Measurements from ENCODE around the gene PRKN.

Gene PRKN

DNA sequence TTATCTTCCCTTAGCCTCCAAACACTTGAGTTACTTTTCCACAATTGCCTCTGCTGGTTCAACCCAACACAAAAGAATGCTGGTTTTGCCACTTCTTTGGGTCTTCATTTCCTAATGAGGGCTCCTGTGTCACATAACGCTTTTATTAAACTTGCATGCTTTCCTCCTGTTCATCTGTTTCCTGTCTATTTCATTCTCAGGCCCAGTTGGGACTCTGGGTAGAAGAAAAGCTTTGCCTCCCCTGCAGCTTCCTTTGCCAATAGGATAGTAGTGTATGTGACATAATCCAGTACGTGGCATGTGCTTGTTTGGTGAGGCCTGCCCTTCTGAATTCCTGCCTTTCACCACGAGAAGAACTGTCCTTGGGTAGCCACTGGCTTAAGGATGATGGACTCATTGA, 924.4 kb downstream of the PRKN start (continued):
- TF ChIP-seq AEBP2 (tag by site-specific recombination; IDR thresholded peaks at IDR 0.05; ENCODE audit: borderline replicate concordance) (no peak), ZNF223 (tag by site-specific recombination; IDR thresholded peaks at IDR 0.05) (no peak), ZNF501 (tag by site-specific recombination; IDR thresholded peaks at IDR 0.05) (no peak), ZNF202 (tag by site-specific recombination; IDR thresholded peaks at IDR 0.05; ENCODE audit: borderline replicate concordance) (no peak), ZNF114 (tag by site-specific recombination; IDR thresholded peaks at IDR 0.05) (no peak), ZNF777 (tag by site-specific recombination; IDR thresholded peaks at IDR 0.05; ENCODE audit: borderline replicate concordance) (no peak)

- POLR2A ChIA-PET: no interaction called here
- CTCF ChIA-PET: no interaction called here
- TF ChIP-seq ZNF768 (tag by site-specific recombination; IDR thresholded peaks at IDR 0.05) (no peak), EGR2 (tag by site-specific recombination; IDR thresholded peaks at IDR 0.05; ENCODE audit: low read depth) (peak; percentile 85), ZFHX2 (tag by site-specific recombination; conservative IDR thresholded peaks at IDR 0.05) (0 out of 2 replicates have a peak, but pooled peaks have one; percentile 15)
Observed at GRCh38 chr6:161802231-161802630, 925.3 kb downstream of the PRKN start.

DNA sequence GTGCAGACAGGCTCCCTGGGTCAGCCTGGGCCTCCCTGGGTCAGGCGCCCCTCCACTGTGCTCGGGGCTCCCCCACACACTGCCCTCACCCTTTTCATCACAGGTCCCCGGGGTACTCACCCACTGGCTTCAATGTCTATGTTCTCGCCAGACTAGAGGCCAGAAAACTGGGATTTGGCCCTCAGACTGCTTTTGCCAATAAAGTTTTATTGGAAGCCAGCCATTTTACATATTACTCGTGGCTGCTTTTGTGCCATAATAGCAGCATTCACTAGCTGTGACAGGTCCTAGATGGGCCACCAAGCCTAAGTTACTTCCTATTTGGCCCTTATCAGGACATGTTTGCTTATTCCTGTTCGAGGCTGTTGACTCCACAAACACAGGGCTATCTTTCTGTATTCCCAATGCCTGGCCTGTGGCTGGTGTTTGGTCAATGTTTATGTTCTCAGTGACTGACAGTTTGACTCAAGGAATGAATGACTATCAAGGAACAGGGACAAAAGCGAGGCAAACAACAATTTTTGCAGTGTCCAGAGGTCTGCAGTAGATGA, 928.6 kb downstream of the PRKN start:
- CTCF ChIA-PET: interaction anchor here (0.6 kb wide), 1 partner anchor 9 kb away, joined by 3 read pairs; no protein-coding TSS in a partner anchor
- Histone ChIP-seq H3K9me3 (ENCODE audit: control insufficient read depth, insufficient read depth, low read depth, low read length) (no peaks in the 10 kb centered on the region), H3K27ac (ENCODE audit: extremely low read depth, low read depth, low read length) (no peak overlapping the region), H3K4me1 (ENCODE audit: control insufficient read depth, insufficient read depth, low read length) (no peaks in the 10 kb centered on the region), H3K36me3 (ENCODE audit: control insufficient read depth in 2 of 2, insufficient read depth in 1 of 2, low read length in 2 of 2) (no peaks in the 10 kb centered on the region), H3K4me3 (ENCODE audit: low read depth, low read length) (no peak overlapping the region)
- POLR2A ChIA-PET: no interaction called here
- TF ChIP-seq ZNF664 (tag by site-specific recombination; IDR thresholded peaks at IDR 0.05) (no peak), KLF8 (tag by site-specific recombination; IDR thresholded peaks at IDR 0.05) (no peak), ZBTB49 (tag by site-specific recombination; IDR thresholded peaks at IDR 0.05; ENCODE audit: low read depth) (no peak), YY1 (tag by site-specific recombination; IDR thresholded peaks at IDR 0.05) (no peak), ZNF433 (tag by site-specific recombination; IDR thresholded peaks at IDR 0.05; ENCODE audit: low read depth) (no peak), PRDM2 (tag by site-specific recombination; IDR thresholded peaks at IDR 0.05; ENCODE audit: borderline replicate concordance) (no peak), ZNF19 (tag by site-specific recombination; IDR thresholded peaks at IDR 0.05; ENCODE audit: low read depth) (no peak), ZNF580 (tag by site-specific recombination; IDR thresholded peaks at IDR 0.05) (no peak), ZNF2 (tag by site-specific recombination; IDR thresholded peaks at IDR 0.05) (no peak), ZNF24 (tag by site-specific recombination; IDR thresholded peaks at IDR 0.05) (no peak), GFI1B (tag by site-specific recombination; IDR thresholded peaks at IDR 0.05) (no peak), ZNF571 (tag by site-specific recombination; IDR thresholded peaks at IDR 0.05) (no peak), ZNF157 (tag by site-specific recombination; IDR thresholded peaks at IDR 0.05) (no peak), BCL11A (tag by site-specific recombination; IDR thresholded peaks at IDR 0.05; ENCODE audit: low read depth) (no peak), ZNF23 (tag by site-specific recombination; IDR thresholded peaks at IDR 0.05; ENCODE audit: borderline replicate concordance) (no peak), ZFP3 (tag by site-specific recombination; IDR thresholded peaks at IDR 0.05; ENCODE audit: low read depth) (no peak)

More at GRCh38 chr6:161802231-161802630, 925.3 kb downstream of the PRKN start:
- H3K36me3 ChIP-seq (ENCODE audit: control insufficient read depth in 2 of 2, insufficient read depth in 1 of 2, low read length in 2 of 2): no peaks in the 10 kb centered on the region
- no peaks in the 10 kb centered on the region for H3K4me1 ChIP-seq (ENCODE audit: control insufficient read depth, insufficient read depth, low read length)
- no peaks in the 10 kb centered on the region for H3K9me3 ChIP-seq (ENCODE audit: control insufficient read depth, insufficient read depth, low read depth, low read length)
- no peak overlapping the region for H3K27ac ChIP-seq (ENCODE audit: extremely low read depth, low read depth, low read length)
- H3K4me3 ChIP-seq (ENCODE audit: low read depth, low read length): no peak overlapping the region
